ENCODE data around the gene TPM2. TPM values are rescaled to one million over a fixed set of nuclear protein-coding genes. Genes with fewer than 3 reads are reported as not detected.

The TPM2 gene
- total and polyA plus RNA-seq, 9 of the 15 experiments (the other 6 are each of a cell fraction or from before 2014, with no cell fraction given) = 0.28 to 16.1 (median 4.5) TPM

- no peak overlapping the region for H2AFZ ChIP-seq (ENCODE audit: low read depth, low read length)
- no peak overlapping the region for H3K27ac ChIP-seq (ENCODE audit: extremely low read depth, low read depth, low read length)
- no peak for FAIRE-seq
- no peak for TF ChIP-seq ZFPM2 (CRISPR knock-in tag; IDR thresholded peaks at IDR 0.05)
- no peak for TF ChIP-seq FIP1L1 (IDR thresholded peaks at IDR 0.05; ENCODE audit: low read depth, low read length, poor library complexity, severe bottlenecking)
- TF ChIP-seq SIN3A (IDR thresholded peaks at IDR 0.05; ENCODE audit: borderline replicate concordance in 2 of 2, control insufficient read depth in 1 of 2, low read depth in 2 of 2, low read length in 2 of 2) = no peak
- no peak for TF ChIP-seq CTCFL (IDR thresholded peaks at IDR 0.05; ENCODE audit: borderline replicate concordance, insufficient read depth, low read depth, low read length, poor library complexity, severe bottlenecking)
- no peak for TF ChIP-seq TRIM25 (IDR thresholded peaks at IDR 0.05; ENCODE audit: borderline replicate concordance)
- no peak for TF ChIP-seq RBM15 (IDR thresholded peaks at IDR 0.05; ENCODE audit: insufficient read depth, low read length)
- no peak for TF ChIP-seq PHF20 (IDR thresholded peaks at IDR 0.05; ENCODE audit: partially characterized antibody)
- no peak for TF ChIP-seq KLF10 (CRISPR knock-in tag; IDR thresholded peaks at IDR 0.05)
- no peak for TF ChIP-seq SMAD3 (CRISPR knock-in tag; conservative IDR thresholded peaks at IDR 0.05)
- no peak for TF ChIP-seq ZNF445 (CRISPR knock-in tag; IDR thresholded peaks at IDR 0.05; ENCODE audit: low read depth)
- TF ChIP-seq, protein P1, sequence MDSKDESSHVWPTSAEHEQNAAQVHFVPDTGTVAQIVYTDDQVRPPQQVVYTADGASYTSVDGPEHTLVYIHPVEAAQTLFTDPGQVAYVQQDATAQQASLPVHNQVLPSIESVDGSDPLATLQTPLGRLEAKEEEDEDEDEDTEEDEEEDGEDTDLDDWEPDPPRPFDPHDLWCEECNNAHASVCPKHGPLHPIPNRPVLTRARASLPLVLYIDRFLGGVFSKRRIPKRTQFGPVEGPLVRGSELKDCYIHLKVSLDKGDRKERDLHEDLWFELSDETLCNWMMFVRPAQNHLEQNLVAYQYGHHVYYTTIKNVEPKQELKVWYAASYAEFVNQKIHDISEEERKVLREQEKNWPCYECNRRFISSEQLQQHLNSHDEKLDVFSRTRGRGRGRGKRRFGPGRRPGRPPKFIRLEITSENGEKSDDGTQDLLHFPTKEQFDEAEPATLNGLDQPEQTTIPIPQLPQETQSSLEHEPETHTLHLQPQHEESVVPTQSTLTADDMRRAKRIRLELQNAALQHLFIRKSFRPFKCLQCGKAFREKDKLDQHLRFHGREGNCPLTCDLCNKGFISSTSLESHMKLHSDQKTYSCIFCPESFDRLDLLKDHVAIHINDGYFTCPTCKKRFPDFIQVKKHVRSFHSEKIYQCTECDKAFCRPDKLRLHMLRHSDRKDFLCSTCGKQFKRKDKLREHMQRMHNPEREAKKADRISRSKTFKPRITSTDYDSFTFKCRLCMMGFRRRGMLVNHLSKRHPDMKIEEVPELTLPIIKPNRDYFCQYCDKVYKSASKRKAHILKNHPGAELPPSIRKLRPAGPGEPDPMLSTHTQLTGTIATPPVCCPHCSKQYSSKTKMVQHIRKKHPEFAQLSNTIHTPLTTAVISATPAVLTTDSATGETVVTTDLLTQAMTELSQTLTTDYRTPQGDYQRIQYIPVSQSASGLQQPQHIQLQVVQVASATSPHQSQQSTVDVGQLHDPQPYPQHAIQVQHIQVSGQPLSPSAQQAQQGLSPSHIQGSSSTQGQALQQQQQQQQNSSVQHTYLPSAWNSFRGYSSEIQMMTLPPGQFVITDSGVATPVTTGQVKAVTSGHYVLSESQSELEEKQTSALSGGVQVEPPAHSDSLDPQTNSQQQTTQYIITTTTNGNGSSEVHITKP (IDR thresholded peaks at IDR 0.05; ENCODE audit: partially characterized antibody) = no peak
- TF ChIP-seq, protein P2, sequence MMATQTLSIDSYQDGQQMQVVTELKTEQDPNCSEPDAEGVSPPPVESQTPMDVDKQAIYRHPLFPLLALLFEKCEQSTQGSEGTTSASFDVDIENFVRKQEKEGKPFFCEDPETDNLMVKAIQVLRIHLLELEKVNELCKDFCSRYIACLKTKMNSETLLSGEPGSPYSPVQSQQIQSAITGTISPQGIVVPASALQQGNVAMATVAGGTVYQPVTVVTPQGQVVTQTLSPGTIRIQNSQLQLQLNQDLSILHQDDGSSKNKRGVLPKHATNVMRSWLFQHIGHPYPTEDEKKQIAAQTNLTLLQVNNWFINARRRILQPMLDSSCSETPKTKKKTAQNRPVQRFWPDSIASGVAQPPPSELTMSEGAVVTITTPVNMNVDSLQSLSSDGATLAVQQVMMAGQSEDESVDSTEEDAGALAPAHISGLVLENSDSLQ (IDR thresholded peaks at IDR 0.05) = no peak
- no peak for TF ChIP-seq SMARCE1 (IDR thresholded peaks at IDR 0.05)
Observed at GRCh38 chr9:35687972-35688557, 1.7 kb downstream of the TPM2 start.

More at GRCh38 chr9:35687972-35688557, 1.7 kb downstream of the TPM2 start:
- ChIA-PET CTCF (ENCODE audit: low intra/inter-chr PET ratio) (no interaction called here), POLR2A (no interaction called here)
- ATAC-seq (no peak), DNase-seq (ENCODE audit: extremely low read depth in 1 of 4, low spot score in 3 of 4) (no peak)
- in situ Hi-C loops (cut with MboI) = no loop called here
- Histone ChIP-seq H3K27me3 (ENCODE audit: control insufficient read depth in 2 of 2, insufficient read depth in 2 of 2, low read length in 2 of 2) (no peaks in the 10 kb centered on the region), H3K9me3 (replicated peaks; ENCODE audit: control insufficient read depth, insufficient read depth, low read depth, low read length) (no peaks in the 10 kb centered on the region), H3K79me2 (ENCODE audit: control insufficient read depth, insufficient read depth, low read length) (no peaks in the 10 kb centered on the region), H3K36me3 (ENCODE audit: control insufficient read depth, insufficient read depth, low read length) (peaks cover 7% of the 10 kb centered on the region; the same call in 2 of the 3 replicates), H3K4me2 (ENCODE audit: insufficient read depth, low read length) (no peak overlapping the region), H3K9ac (ENCODE audit: insufficient read depth in 1 of 2, low read depth in 2 of 2, low read length in 2 of 2) (no peak overlapping the region), H3K4me1 (replicated peaks in 1 of 2; ENCODE audit: control insufficient read depth in 2 of 2, insufficient read depth in 2 of 2, low read length in 2 of 2) (peaks cover 12 to 23% of the 10 kb centered on the region in 2 experiments; a peak in 4 of 5 replicates), H3K9me1 (ENCODE audit: control insufficient read depth, insufficient read depth, low read length) (no peaks in the 10 kb centered on the region), H4K20me1 (replicated peaks; ENCODE audit: control insufficient read depth, insufficient read depth, low read length) (no peaks in the 10 kb centered on the region), H3K4me3 (no peak overlapping the region)
- intact Hi-C loops (cut with micrococcal nuclease) = no loop called here
- 18% methylated on average over 1 of the region's 2 CpGs for WGBS (ENCODE audit: insufficient coverage, low coverage, missing lambda C conversion rate)
- no TSS peak for BruUV-seq (replicated peaks)
